ENCODE results near the gene SQSTM1.
"Not testable (repeated sequence)": the region's sequence is repeated elsewhere in the genome, so short reads cannot be mapped to it uniquely, and the experiment has no call there.

Gene SQSTM1

DNA sequence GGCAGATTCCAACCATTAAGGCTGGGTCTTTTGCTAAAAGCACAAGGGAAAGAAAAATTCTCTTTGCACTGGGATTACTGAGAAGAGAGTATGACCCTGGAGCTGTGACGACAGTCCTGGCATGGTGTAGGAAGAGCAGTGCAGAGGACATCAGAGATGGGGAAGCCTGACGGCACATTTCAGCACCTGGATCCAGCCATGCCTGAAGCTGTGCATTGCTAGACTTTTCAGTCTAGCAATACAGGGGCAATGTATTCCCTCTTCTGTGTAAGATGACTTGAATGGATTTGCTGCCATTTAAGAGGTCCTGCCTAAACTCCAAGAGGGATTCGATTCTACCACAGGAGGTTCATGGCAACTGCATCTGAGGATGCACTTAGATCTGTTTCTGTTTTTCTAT is 50.2 kb downstream of the SQSTM1 start:
- no peak overlapping the region for H3K9ac ChIP-seq (ENCODE audit: low read length in 5 of 5)
- peaks cover 0 to 2% (median 0%) of the 10 kb centered on the region in 5 donors for H3K4me1 ChIP-seq (ENCODE audit: control insufficient read depth in 5 of 5, insufficient read depth in 5 of 5, low read length in 5 of 5)
- H3K27me3 ChIP-seq (ENCODE audit: control insufficient read depth in 5 of 5, insufficient read depth in 4 of 5, low read length in 5 of 5), result no peaks in the 10 kb centered on the region
- peaks cover 0 to 96% (median 92%) of the 10 kb centered on the region in 5 donors for H3K36me3 ChIP-seq (ENCODE audit: control insufficient read depth in 5 of 5, insufficient read depth in 5 of 5, low read length in 5 of 5)
- no peaks in the 10 kb centered on the region for H3K9me3 ChIP-seq (ENCODE audit: control insufficient read depth in 5 of 5, low read length in 5 of 5)
- H3K27ac ChIP-seq (ENCODE audit: low read depth, low read length), result no peak overlapping the region
- H3K4me3 ChIP-seq (ENCODE audit: low read depth in 1 of 5, low read length in 5 of 5), result no peak overlapping the region

GRCh38 chr5:179871533-179871932 is 50.8 kb downstream of the SQSTM1 start:
- H3K9me3 ChIP-seq (ENCODE audit: control insufficient read depth in 5 of 5, low read length in 5 of 5); H3K4me3 ChIP-seq (ENCODE audit: low read depth in 1 of 5, low read length in 5 of 5); H3K27ac ChIP-seq (ENCODE audit: low read depth, low read length); H3K27me3 ChIP-seq (ENCODE audit: control insufficient read depth in 5 of 5, insufficient read depth in 4 of 5, low read length in 5 of 5); H3K4me1 ChIP-seq (ENCODE audit: control insufficient read depth in 5 of 5, insufficient read depth in 5 of 5, low read length in 5 of 5); H3K9ac ChIP-seq (ENCODE audit: low read length in 5 of 5): not testable (repeated sequence)
- peaks cover 0 to 96% (median 92%) of the 10 kb centered on the region in 5 donors for H3K36me3 ChIP-seq (ENCODE audit: control insufficient read depth in 5 of 5, insufficient read depth in 5 of 5, low read length in 5 of 5)

- Histone ChIP-seq H3K36me3 (ENCODE audit: control insufficient read depth in 5 of 5, insufficient read depth in 5 of 5, low read length in 5 of 5) (peaks cover 0 to 92% (median 87%) of the 10 kb centered on the region in 5 donors), H3K4me1 (ENCODE audit: control insufficient read depth in 5 of 5, insufficient read depth in 5 of 5, low read length in 5 of 5) (peaks cover 0 to 6% (median 0%) of the 10 kb centered on the region in 5 donors), H3K27me3 (ENCODE audit: control insufficient read depth in 5 of 5, insufficient read depth in 4 of 5, low read length in 5 of 5) (no peaks in the 10 kb centered on the region), H3K27ac (ENCODE audit: low read depth, low read length) (no peak overlapping the region), H3K4me3 (ENCODE audit: low read depth in 1 of 5, low read length in 5 of 5) (no peak overlapping the region), H3K9me3 (ENCODE audit: control insufficient read depth in 5 of 5, low read length in 5 of 5) (no peaks in the 10 kb centered on the region), H3K9ac (ENCODE audit: low read length in 5 of 5) (no peak overlapping the region)
Observed at GRCh38 chr5:179872055-179872827, 51.5 kb downstream of the SQSTM1 start.

DNA sequence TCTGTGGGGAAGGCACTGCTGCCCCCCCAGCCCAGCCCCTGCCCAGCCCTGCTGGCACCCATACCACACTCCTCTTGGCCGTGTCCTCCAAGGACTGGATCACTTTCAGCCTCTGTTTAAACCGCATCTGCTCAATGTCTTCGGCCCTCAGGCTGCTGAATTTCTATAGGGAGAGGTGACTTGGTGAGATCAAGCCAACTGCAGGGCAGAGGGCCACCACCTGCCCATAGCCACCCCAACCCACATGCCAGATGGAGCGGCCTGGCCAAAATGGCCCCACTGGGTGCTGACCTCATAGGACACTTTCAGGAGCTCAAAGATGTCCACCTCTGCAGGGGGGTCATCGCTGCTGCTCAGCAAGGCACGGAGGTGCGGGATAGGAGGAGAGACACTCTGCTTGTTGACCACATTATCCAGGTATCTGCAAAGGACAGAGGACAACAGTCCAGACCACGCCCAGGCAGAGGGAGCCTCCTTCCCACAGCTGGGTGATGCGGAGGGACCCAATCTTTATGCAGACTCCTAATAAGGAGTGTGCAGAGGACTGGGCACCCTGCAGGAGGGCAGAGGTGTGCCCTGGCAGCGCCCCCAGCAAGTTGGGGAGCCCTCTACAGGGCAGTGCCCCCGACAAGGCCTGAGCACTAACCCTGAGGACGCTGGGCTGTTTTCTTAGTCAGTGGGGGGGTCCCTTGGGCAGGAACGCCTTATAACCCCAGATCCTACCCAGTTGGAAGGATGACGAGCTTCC is 52.3 kb downstream of the SQSTM1 start:
- Histone ChIP-seq H3K4me1 (ENCODE audit: control insufficient read depth in 5 of 5, insufficient read depth in 5 of 5, low read length in 5 of 5) (peaks cover 0 to 6% (median 0%) of the 10 kb centered on the region in 5 donors), H3K27me3 (ENCODE audit: control insufficient read depth in 5 of 5, insufficient read depth in 4 of 5, low read length in 5 of 5) (no peaks in the 10 kb centered on the region), H3K4me3 (ENCODE audit: low read depth in 1 of 5, low read length in 5 of 5) (no peak overlapping the region), H3K36me3 (ENCODE audit: control insufficient read depth in 5 of 5, insufficient read depth in 5 of 5, low read length in 5 of 5) (peaks cover 2 to 92% (median 86%) of the 10 kb centered on the region in 5 donors), H3K27ac (ENCODE audit: low read depth, low read length) (no peak overlapping the region), H3K9ac (ENCODE audit: low read length in 5 of 5) (no peak overlapping the region), H3K9me3 (ENCODE audit: control insufficient read depth in 5 of 5, low read length in 5 of 5) (no peaks in the 10 kb centered on the region)

- Histone ChIP-seq H3K27ac (ENCODE audit: low read depth, low read length) (no peak overlapping the region), H3K27me3 (ENCODE audit: control insufficient read depth in 5 of 5, insufficient read depth in 4 of 5, low read length in 5 of 5) (no peaks in the 10 kb centered on the region), H3K9ac (ENCODE audit: low read length in 5 of 5) (no peak overlapping the region), H3K9me3 (ENCODE audit: control insufficient read depth in 5 of 5, low read length in 5 of 5) (no peaks in the 10 kb centered on the region), H3K4me3 (ENCODE audit: low read depth in 1 of 5, low read length in 5 of 5) (no peak overlapping the region), H3K36me3 (ENCODE audit: control insufficient read depth in 5 of 5, insufficient read depth in 5 of 5, low read length in 5 of 5) (peaks cover 2 to 93% (median 87%) of the 10 kb centered on the region in 5 donors), H3K4me1 (ENCODE audit: control insufficient read depth in 5 of 5, insufficient read depth in 5 of 5, low read length in 5 of 5) (peaks cover 0 to 6% (median 3%) of the 10 kb centered on the region in 5 donors)
Observed at GRCh38 chr5:179873588-179874110, 52.9 kb downstream of the SQSTM1 start.

DNA sequence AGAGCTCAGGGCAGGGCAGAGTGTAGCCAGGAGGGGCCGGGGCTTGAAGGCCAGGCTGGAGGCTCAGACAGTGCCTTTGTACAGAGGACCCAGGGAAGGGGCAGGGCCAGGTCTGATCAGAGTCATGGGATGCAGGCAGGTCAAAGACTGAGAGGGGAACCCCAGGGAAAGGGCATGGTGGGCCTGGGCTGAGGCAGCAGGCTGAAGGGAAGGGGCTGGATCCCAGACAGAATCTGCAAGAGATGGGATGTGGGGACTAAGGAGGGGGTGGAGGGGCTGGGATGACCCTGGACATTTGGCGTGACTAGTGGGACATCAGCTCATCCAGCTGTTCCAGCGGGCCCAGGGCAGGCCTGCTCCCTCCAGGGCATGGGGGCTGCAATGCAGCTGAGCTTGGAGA is 53.4 kb downstream of the SQSTM1 start:
- H3K36me3 ChIP-seq (ENCODE audit: control insufficient read depth in 5 of 5, insufficient read depth in 5 of 5, low read length in 5 of 5), result peaks cover 2 to 93% (median 86%) of the 10 kb centered on the region in 5 donors
- H3K27me3 ChIP-seq (ENCODE audit: control insufficient read depth in 5 of 5, insufficient read depth in 4 of 5, low read length in 5 of 5), result no peaks in the 10 kb centered on the region
- H3K27ac ChIP-seq (ENCODE audit: low read depth, low read length), result no peak overlapping the region
- H3K9me3 ChIP-seq (ENCODE audit: control insufficient read depth in 5 of 5, low read length in 5 of 5), result no peaks in the 10 kb centered on the region
- H3K4me3 ChIP-seq (ENCODE audit: low read depth in 1 of 5, low read length in 5 of 5), result no peak overlapping the region
- H3K4me1 ChIP-seq (ENCODE audit: control insufficient read depth in 5 of 5, insufficient read depth in 5 of 5, low read length in 5 of 5), result peaks cover 0 to 6% (median 3%) of the 10 kb centered on the region in 5 donors
- no peak overlapping the region for H3K9ac ChIP-seq (ENCODE audit: low read length in 5 of 5)

DNA sequence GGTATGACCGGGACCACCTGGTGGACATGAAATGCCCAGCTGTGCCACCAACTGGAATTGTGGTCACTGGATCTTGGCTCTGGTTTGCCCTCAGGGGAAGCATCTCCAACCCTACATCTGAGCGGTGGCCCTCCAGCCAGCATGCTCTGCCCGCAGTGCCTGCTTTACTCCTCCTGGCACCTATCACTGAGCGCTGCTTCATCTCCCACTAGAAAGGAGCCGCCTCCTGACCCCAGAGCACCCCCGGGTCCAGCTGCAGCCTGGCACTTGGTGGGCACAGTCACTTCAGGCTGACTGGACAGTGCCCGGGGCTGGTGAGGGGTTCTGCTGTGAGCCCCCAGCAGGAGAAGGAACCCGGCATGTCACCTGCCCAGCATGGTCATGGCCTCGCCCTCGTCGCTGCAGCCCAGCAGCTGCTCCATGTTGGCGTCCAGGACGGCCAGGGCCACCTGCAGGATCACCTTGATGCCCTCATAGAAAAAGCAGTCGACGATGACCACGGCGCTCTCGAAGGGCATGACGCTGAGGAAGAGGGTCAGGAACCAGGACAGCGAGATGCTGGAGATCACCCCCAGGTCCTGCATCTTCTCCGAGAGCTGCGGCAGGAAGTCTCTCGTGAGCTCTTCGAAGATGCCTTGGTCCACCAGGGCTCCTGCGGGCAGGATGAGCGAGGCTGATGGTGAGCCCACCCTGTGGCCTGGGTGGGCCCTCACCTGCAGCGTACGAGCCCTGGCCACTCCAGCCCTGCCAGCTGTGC is 54.0 kb downstream of the SQSTM1 start:
- Histone ChIP-seq H3K9me3 (ENCODE audit: control insufficient read depth in 5 of 5, low read length in 5 of 5) (no peaks in the 10 kb centered on the region), H3K4me1 (ENCODE audit: control insufficient read depth in 5 of 5, insufficient read depth in 5 of 5, low read length in 5 of 5) (peaks cover 0 to 6% (median 3%) of the 10 kb centered on the region in 5 donors), H3K4me3 (ENCODE audit: low read depth in 1 of 5, low read length in 5 of 5) (no peak overlapping the region), H3K9ac (ENCODE audit: low read length in 5 of 5) (no peak overlapping the region), H3K27me3 (ENCODE audit: control insufficient read depth in 5 of 5, insufficient read depth in 4 of 5, low read length in 5 of 5) (no peaks in the 10 kb centered on the region), H3K27ac (ENCODE audit: low read depth, low read length) (no peak overlapping the region), H3K36me3 (ENCODE audit: control insufficient read depth in 5 of 5, insufficient read depth in 5 of 5, low read length in 5 of 5) (peaks cover 2 to 93% (median 86%) of the 10 kb centered on the region in 5 donors)

- Histone ChIP-seq H3K9me3 (ENCODE audit: control insufficient read depth in 5 of 5, low read length in 5 of 5) (no peaks in the 10 kb centered on the region), H3K27ac (ENCODE audit: low read depth, low read length) (no peak overlapping the region), H3K27me3 (ENCODE audit: control insufficient read depth in 5 of 5, insufficient read depth in 4 of 5, low read length in 5 of 5) (no peaks in the 10 kb centered on the region), H3K4me3 (ENCODE audit: low read depth in 1 of 5, low read length in 5 of 5) (no peak overlapping the region), H3K9ac (ENCODE audit: low read length in 5 of 5) (peak overlapping the region in 1 of 5 donors; percentile 28), H3K4me1 (ENCODE audit: control insufficient read depth in 5 of 5, insufficient read depth in 5 of 5, low read length in 5 of 5) (peaks cover 0 to 6% (median 3%) of the 10 kb centered on the region in 5 donors), H3K36me3 (ENCODE audit: control insufficient read depth in 5 of 5, insufficient read depth in 5 of 5, low read length in 5 of 5) (peaks cover 2 to 93% (median 81%) of the 10 kb centered on the region in 5 donors)
Observed at GRCh38 chr5:179875741-179876609, 55.3 kb downstream of the SQSTM1 start.

DNA sequence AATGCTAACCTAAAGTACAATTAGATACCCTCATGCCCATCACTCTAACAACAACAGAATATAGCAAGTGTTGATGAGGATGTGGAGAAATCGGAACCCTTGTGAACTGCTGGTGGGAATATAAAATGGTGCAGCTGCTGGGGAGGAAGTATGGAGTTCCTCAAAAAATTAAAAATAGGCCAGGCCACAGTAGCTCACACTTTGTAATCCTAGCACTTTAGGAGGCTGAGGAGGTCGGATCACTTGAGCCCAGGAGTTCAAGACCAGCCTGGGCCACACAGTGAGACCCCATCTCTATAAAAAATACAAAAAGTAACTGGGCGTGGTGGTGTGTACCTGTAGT is 55.9 kb downstream of the SQSTM1 start:
- Histone ChIP-seq H3K27me3 (ENCODE audit: control insufficient read depth in 5 of 5, insufficient read depth in 4 of 5, low read length in 5 of 5) (no peaks in the 10 kb centered on the region), H3K27ac (ENCODE audit: low read depth, low read length) (no peak overlapping the region), H3K36me3 (ENCODE audit: control insufficient read depth in 5 of 5, insufficient read depth in 5 of 5, low read length in 5 of 5) (peaks cover 2 to 88% (median 78%) of the 10 kb centered on the region in 5 donors), H3K9me3 (ENCODE audit: control insufficient read depth in 5 of 5, low read length in 5 of 5) (no peaks in the 10 kb centered on the region), H3K4me1 (ENCODE audit: control insufficient read depth in 5 of 5, insufficient read depth in 5 of 5, low read length in 5 of 5) (peaks cover 0 to 6% (median 3%) of the 10 kb centered on the region in 5 donors), H3K4me3 (ENCODE audit: low read depth in 1 of 5, low read length in 5 of 5) (no peak overlapping the region), H3K9ac (ENCODE audit: low read length in 5 of 5) (peak overlapping the region in 1 of 5 donors; percentile 28)
